SK-N-SH (cell line): ENCODE results near the gene VCAN. TPM values are rescaled to one million over a fixed set of nuclear protein-coding genes. Genes with fewer than 3 reads are reported as not detected.

Experiments used
- CTCF ChIA-PET: fragments of 300-600, 350-600 bp; formaldehyde crosslinking; extraction: SDS; loops from one replicate; lab custom pipeline; 2021; lab: Yijun Ruan, JAX
- POLR2A ChIA-PET: fragments of 350-600 bp; sonication (Branson Sonifier 250); formaldehyde crosslinking; extraction: SDS; loops from one replicate; lab custom pipeline; 2020; ENCODE audit warnings: antibody characterized with exemption, inconsistent platforms; lab: Yijun Ruan, JAX
- DNase-seq: peaks from one replicate; pipeline ENCODE4 v3.0.0; 2012
- H2AFZ ChIP-seq: fragments of 200-600 bp; sonication (generic); 2 replicates; pipeline ENCODE4 v1.8.1; 2016; ENCODE audit warnings: antibody characterized with exemption, mild to moderate bottlenecking, low read depth
- H3F3A ChIP-seq: fragments of 200-600 bp; sonication (generic); replicated peaks from 2 replicates; pipeline ENCODE3; 2016; ENCODE audit warnings: antibody characterized with exemption, mild to moderate bottlenecking; ENCODE audit not compliant: insufficient read depth
- H3K27ac ChIP-seq, 2 experiments: fragments of 200-500 bp in 1 of 2; fragments of 200-600 bp in 1 of 2; sonication (Bioruptor generic) in 1 of 2; sonication (generic), shearing (Covaris generic) in 1 of 2; 2 replicates each; pipeline versions ENCODE4 v1.5.1 to v1.6.1; 2014 to 2016; ENCODE audit warnings: low read depth in 2 of 2, inconsistent platforms in 1 of 2, low read length in 1 of 2, mild to moderate bottlenecking in 1 of 2, mixed read lengths in 1 of 2
- H3K27me3 ChIP-seq: fragments of 200-600 bp; sonication (generic), shearing (Covaris generic); 2 replicates; pipeline ENCODE4 v1.6.1; 2016; ENCODE audit warnings: mixed run types; ENCODE audit not compliant: insufficient read depth
- H3K36me3 ChIP-seq, 2 experiments: fragments of 200-500 bp in 1 of 2; fragments of 200-600 bp in 1 of 2; sonication (Bioruptor generic) in 1 of 2; sonication (generic) in 1 of 2; replicated peaks in 1 of 2; 2 replicates each; pipeline versions ENCODE3 to v1.5.1; 2014 to 2016; ENCODE audit warnings: low read length in 1 of 2, mild to moderate bottlenecking in 1 of 2; ENCODE audit not compliant: insufficient read depth in 2 of 2, control insufficient read depth in 1 of 2
- H3K4me1 ChIP-seq, 2 experiments: fragments of 200-500 bp in 1 of 2; fragments of 200-600 bp in 1 of 2; sonication (Bioruptor generic) in 1 of 2; sonication (generic), shearing (Covaris generic) in 1 of 2; 2 replicates each; pipeline versions ENCODE4 v1.5.1 to v1.6.1; 2014 to 2016; ENCODE audit warnings: low read depth in 1 of 2, low read length in 1 of 2, mixed run types in 1 of 2; ENCODE audit not compliant: insufficient read depth in 2 of 2, control insufficient read depth in 1 of 2
- H3K4me2 ChIP-seq: fragments of 200-600 bp; sonication (generic), shearing (Covaris generic); 2 replicates; pipeline ENCODE4 v1.6.1; 2017; ENCODE audit warnings: mixed run types
- H3K4me3 ChIP-seq, 2 experiments: fragments of 200-500 bp in 1 of 2; fragments of 200-600 bp in 1 of 2; sonication (Bioruptor generic) in 1 of 2; sonication (generic), shearing (Covaris generic) in 1 of 2; 2 replicates each; pipeline versions ENCODE4 v1.5.1 to v1.8.1; 2014 to 2016; ENCODE audit warnings: low read depth in 2 of 2, inconsistent platforms in 1 of 2, low read length in 1 of 2, mild to moderate bottlenecking in 1 of 2, mixed read lengths in 1 of 2, moderate library complexity in 1 of 2
- H3K79me2 ChIP-seq: fragments of 200-600 bp; sonication (generic); 2 replicates; pipeline ENCODE4 v1.8.1; 2017; ENCODE audit warnings: mild to moderate bottlenecking; ENCODE audit not compliant: insufficient read depth
- H3K9ac ChIP-seq: fragments of 200-600 bp; sonication (generic); 2 replicates; pipeline ENCODE4 v1.6.1; 2017; ENCODE audit warnings: mixed run types
- H3K9me2 ChIP-seq: fragments of 200-600 bp; sonication (generic); 2 replicates; pipeline ENCODE4 v1.6.1; 2017; ENCODE audit warnings: mixed run types
- H3K9me3 ChIP-seq: fragments of 200-600 bp; sonication (generic); 2 replicates; pipeline ENCODE4 v1.6.1; 2017; ENCODE audit warnings: mixed run types, mild to moderate bottlenecking, moderate library complexity
- H4K20me1 ChIP-seq: fragments of 200-600 bp; sonication (generic); 2 replicates; pipeline ENCODE4 v1.6.1; 2017; ENCODE audit warnings: mild to moderate bottlenecking, mixed run types; ENCODE audit not compliant: insufficient read depth
- CHD2 ChIP-seq: fragments of 150-350 bp; IDR thresholded peaks from 2 replicates; pipeline ENCODE4 v1.6.1; 2018; ENCODE audit warnings: low read length; ENCODE audit not compliant: partially characterized antibody
- ELF1 ChIP-seq: IDR thresholded peaks from 2 replicates; pipeline ENCODE4 v1.4.0; 2012
- EP300 ChIP-seq, 2 experiments: IDR thresholded peaks; 2 replicates each; pipeline versions ENCODE4 v1.4.0 to v1.6.1; 2012; ENCODE audit warnings: borderline replicate concordance in 1 of 2, low read depth in 1 of 2, low read length in 1 of 2
- FOXM1 ChIP-seq: IDR thresholded peaks from 2 replicates; pipeline ENCODE4 v1.4.0; 2012; ENCODE audit warnings: low read depth, mild to moderate bottlenecking
- NFIC ChIP-seq: IDR thresholded peaks from 2 replicates; pipeline ENCODE4 v1.4.0; 2012; ENCODE audit warnings: borderline replicate concordance
- NRF1 ChIP-seq: IDR thresholded peaks from 2 replicates; pipeline ENCODE4 v1.6.1; 2012; ENCODE audit warnings: low read depth, mild to moderate bottlenecking, low read length
- POLR2AphosphoS5 ChIP-seq: IDR thresholded peaks from 2 replicates; pipeline ENCODE4 v1.6.1; 2012; ENCODE audit warnings: low read depth, low read length
- SIN3A ChIP-seq: IDR thresholded peaks from 2 replicates; pipeline ENCODE4 v1.6.1; 2012; ENCODE audit warnings: low read depth, mild to moderate bottlenecking, low read length, moderate library complexity, borderline replicate concordance
- TAF1 ChIP-seq: IDR thresholded peaks from 2 replicates; pipeline ENCODE4 v1.6.1; 2012; ENCODE audit warnings: low read depth, mild to moderate bottlenecking, low read length, moderate library complexity, borderline replicate concordance
- TCF12 ChIP-seq: IDR thresholded peaks from 2 replicates; pipeline ENCODE4 v1.4.0; 2012
- YY1 ChIP-seq: IDR thresholded peaks from 2 replicates; pipeline ENCODE4 v1.4.0; 2012; ENCODE audit warnings: low read depth, mild to moderate bottlenecking
- WGBS: methylation state at CpG from one replicate; pipeline ENCODE4 v1.1.6; 2017; ENCODE audit warnings: low lambda C conversion rate; 5-methylcytosine and 5-hydroxymethylcytosine counted together
- polyA plus RNA-seq, 3 experiments: library from polyadenylated mRNA; depleted of rRNA; stranded (reverse); fragments of >200 nt; gene quantifications; 2 replicates each; pipeline ENCODE4 v1.2.3, GENCODE V29; 2012
- TF ChIP-seq, protein P1 (sequence below): fragments of 200-600 bp; sonication (generic); IDR thresholded peaks from 2 replicates; pipeline ENCODE4 v1.6.1; 2017; ENCODE audit warnings: antibody characterized with exemption, mild to moderate bottlenecking, moderate library complexity
- TF ChIP-seq, protein P2 (sequence below): fragments of 150-350 bp; IDR thresholded peaks from 2 replicates; pipeline ENCODE4 v1.6.1; 2017; ENCODE audit warnings: antibody characterized with exemption, low read length, low read depth, borderline replicate concordance
- TF ChIP-seq, protein P3 (sequence below): IDR thresholded peaks from 2 replicates; pipeline ENCODE4 v1.4.0; 2012; ENCODE audit warnings: low read depth, borderline replicate concordance
- TF ChIP-seq, protein P4 (sequence below): IDR thresholded peaks from 2 replicates; pipeline ENCODE4 v1.6.1; 2012; ENCODE audit warnings: mild to moderate bottlenecking, low read depth, low read length, moderate library complexity

VCAN gene
- polyA plus RNA-seq, 1 of the 3 experiments (the other 2 are of a cell fraction): 142 TPM

DNA sequence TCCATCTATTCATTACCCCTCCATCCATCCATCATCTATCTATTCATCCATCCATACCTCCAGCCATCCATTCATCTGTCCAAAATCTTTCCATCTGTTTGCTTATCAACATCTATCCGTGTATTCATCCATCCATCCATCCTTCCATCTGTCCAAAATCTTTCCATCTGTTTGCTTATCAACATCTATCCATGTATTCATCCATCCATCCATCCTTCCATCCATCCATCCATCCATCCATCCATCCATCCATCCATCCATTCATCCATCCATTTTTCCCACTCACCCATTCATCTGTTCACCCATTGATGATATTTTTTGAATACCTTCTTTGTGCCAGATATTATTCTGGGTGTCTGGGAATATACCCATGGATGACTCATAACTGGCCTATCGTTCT is 12.8 kb downstream of the VCAN start:
- POLR2A ChIA-PET: no interaction called here
- H3K9ac ChIP-seq: no peak overlapping the region
- H3K27ac ChIP-seq: no peak overlapping the region
- TF ChIP-seq TAF1 (no peak), SIN3A (no peak), TCF12 (no peak), POLR2AphosphoS5 (no peak), NFIC (no peak), EP300 (IDR thresholded peaks at IDR 0.05; ENCODE audit: borderline replicate concordance in 1 of 2, low read depth in 1 of 2, low read length in 1 of 2) (no peak), ELF1 (no peak), NRF1 (no peak), FOXM1 (no peak), CHD2 (no peak), YY1 (no peak)
- TF ChIP-seq, protein P1, sequence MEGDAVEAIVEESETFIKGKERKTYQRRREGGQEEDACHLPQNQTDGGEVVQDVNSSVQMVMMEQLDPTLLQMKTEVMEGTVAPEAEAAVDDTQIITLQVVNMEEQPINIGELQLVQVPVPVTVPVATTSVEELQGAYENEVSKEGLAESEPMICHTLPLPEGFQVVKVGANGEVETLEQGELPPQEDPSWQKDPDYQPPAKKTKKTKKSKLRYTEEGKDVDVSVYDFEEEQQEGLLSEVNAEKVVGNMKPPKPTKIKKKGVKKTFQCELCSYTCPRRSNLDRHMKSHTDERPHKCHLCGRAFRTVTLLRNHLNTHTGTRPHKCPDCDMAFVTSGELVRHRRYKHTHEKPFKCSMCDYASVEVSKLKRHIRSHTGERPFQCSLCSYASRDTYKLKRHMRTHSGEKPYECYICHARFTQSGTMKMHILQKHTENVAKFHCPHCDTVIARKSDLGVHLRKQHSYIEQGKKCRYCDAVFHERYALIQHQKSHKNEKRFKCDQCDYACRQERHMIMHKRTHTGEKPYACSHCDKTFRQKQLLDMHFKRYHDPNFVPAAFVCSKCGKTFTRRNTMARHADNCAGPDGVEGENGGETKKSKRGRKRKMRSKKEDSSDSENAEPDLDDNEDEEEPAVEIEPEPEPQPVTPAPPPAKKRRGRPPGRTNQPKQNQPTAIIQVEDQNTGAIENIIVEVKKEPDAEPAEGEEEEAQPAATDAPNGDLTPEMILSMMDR: no peak
- TF ChIP-seq, protein P2, sequence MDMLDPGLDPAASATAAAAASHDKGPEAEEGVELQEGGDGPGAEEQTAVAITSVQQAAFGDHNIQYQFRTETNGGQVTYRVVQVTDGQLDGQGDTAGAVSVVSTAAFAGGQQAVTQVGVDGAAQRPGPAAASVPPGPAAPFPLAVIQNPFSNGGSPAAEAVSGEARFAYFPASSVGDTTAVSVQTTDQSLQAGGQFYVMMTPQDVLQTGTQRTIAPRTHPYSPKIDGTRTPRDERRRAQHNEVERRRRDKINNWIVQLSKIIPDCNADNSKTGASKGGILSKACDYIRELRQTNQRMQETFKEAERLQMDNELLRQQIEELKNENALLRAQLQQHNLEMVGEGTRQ: no peak
- TF ChIP-seq, protein P3, sequence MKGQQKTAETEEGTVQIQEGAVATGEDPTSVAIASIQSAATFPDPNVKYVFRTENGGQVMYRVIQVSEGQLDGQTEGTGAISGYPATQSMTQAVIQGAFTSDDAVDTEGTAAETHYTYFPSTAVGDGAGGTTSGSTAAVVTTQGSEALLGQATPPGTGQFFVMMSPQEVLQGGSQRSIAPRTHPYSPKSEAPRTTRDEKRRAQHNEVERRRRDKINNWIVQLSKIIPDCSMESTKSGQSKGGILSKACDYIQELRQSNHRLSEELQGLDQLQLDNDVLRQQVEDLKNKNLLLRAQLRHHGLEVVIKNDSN: no peak
- TF ChIP-seq, protein P4, sequence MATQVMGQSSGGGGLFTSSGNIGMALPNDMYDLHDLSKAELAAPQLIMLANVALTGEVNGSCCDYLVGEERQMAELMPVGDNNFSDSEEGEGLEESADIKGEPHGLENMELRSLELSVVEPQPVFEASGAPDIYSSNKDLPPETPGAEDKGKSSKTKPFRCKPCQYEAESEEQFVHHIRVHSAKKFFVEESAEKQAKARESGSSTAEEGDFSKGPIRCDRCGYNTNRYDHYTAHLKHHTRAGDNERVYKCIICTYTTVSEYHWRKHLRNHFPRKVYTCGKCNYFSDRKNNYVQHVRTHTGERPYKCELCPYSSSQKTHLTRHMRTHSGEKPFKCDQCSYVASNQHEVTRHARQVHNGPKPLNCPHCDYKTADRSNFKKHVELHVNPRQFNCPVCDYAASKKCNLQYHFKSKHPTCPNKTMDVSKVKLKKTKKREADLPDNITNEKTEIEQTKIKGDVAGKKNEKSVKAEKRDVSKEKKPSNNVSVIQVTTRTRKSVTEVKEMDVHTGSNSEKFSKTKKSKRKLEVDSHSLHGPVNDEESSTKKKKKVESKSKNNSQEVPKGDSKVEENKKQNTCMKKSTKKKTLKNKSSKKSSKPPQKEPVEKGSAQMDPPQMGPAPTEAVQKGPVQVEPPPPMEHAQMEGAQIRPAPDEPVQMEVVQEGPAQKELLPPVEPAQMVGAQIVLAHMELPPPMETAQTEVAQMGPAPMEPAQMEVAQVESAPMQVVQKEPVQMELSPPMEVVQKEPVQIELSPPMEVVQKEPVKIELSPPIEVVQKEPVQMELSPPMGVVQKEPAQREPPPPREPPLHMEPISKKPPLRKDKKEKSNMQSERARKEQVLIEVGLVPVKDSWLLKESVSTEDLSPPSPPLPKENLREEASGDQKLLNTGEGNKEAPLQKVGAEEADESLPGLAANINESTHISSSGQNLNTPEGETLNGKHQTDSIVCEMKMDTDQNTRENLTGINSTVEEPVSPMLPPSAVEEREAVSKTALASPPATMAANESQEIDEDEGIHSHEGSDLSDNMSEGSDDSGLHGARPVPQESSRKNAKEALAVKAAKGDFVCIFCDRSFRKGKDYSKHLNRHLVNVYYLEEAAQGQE: no peak
- H3K4me2 ChIP-seq: no peak overlapping the region
- peaks cover 99% of the 10 kb centered on the region for H3K79me2 ChIP-seq
- no peaks in the 10 kb centered on the region; the same call in 1 of the 2 replicates for H3K9me3 ChIP-seq
- peaks cover 23% of the 10 kb centered on the region for H3F3A ChIP-seq
- no peak overlapping the region for H3K4me3 ChIP-seq
- H4K20me1 ChIP-seq: peaks cover 14% of the 10 kb centered on the region
- H3K36me3 ChIP-seq: peaks cover 46 to 93% of the 10 kb centered on the region in 2 experiments
- peaks cover 0 to 9% of the 10 kb centered on the region in 2 experiments; a peak in 2 of 4 replicates for H3K4me1 ChIP-seq
- no peak overlapping the region for H2AFZ ChIP-seq
- no peaks in the 10 kb centered on the region for H3K9me2 ChIP-seq
- WGBS: 87% methylated on average over 2 of the region's 2 CpGs
- CTCF ChIA-PET: no interaction called here
- no peaks in the 10 kb centered on the region for H3K27me3 ChIP-seq
- DNase-seq: no peak
